NOMO-1 treated with dmso at 0.1 percent for 144 hours (cell line): ENCODE measurements around the gene RBM44.

ENCODE experiments used
- DNase-seq: peaks from one replicate; lab custom pipeline; 2025; ENCODE audit not compliant: unreplicated experiment; lab: John Stamatoyannopoulos, UW

RBM44 gene

GRCh38 chr2:237870754-237871651 is 72.4 kb downstream of the RBM44 start:
- DNase-seq: no peak

GRCh38 chr2:237872178-237872887 is 73.8 kb downstream of the RBM44 start:
- no peak for DNase-seq

- no peak for DNase-seq
Measured at GRCh38 chr2:237873421-237873831, 74.8 kb downstream of the RBM44 start.

- no peak for DNase-seq
Measured at GRCh38 chr2:237873897-237874551, 75.4 kb downstream of the RBM44 start.

GRCh38 chr2:237874585-237875161 is 76.1 kb downstream of the RBM44 start:
- DNase-seq: no peak

- no peak for DNase-seq
Measured at GRCh38 chr2:237875256-237876060, 76.9 kb downstream of the RBM44 start.

- DNase-seq: no peak
Measured at GRCh38 chr2:237876061-237876526, 77.5 kb downstream of the RBM44 start.

GRCh38 chr2:237876532-237876931 is 78.0 kb downstream of the RBM44 start:
- DNase-seq: no peak

- no peak for DNase-seq
Measured at GRCh38 chr2:237876951-237877491, 78.4 kb downstream of the RBM44 start.

GRCh38 chr2:237877576-237878307 is 79.2 kb downstream of the RBM44 start:
- DNase-seq: no peak

GRCh38 chr2:237878321-237879057 is 79.9 kb downstream of the RBM44 start:
- no peak for DNase-seq

- DNase-seq: no peak
Measured at GRCh38 chr2:237879058-237879430, 80.5 kb downstream of the RBM44 start.

GRCh38 chr2:237879991-237880560 is 81.5 kb downstream of the RBM44 start:
- no peak for DNase-seq

- no peak for DNase-seq
Measured at GRCh38 chr2:237882510-237883481, 84.2 kb downstream of the RBM44 start.

- DNase-seq: no peak
Measured at GRCh38 chr2:237883951-237884446, 85.4 kb downstream of the RBM44 start.

GRCh38 chr2:237884681-237885080 is 86.1 kb downstream of the RBM44 start:
- DNase-seq: no peak
